PC-9 (cell line): ENCODE measurements around the gene OR6C3.

Experiments
- CTCF ChIP-seq: fragments of 200-600 bp; sonication (generic); conservative IDR thresholded peaks from 2 replicates; pipeline ENCODE4 v1.6.1; 2017; ENCODE audit warnings: mixed run types, antibody characterized with exemption, mild to moderate bottlenecking, moderate library complexity
- EZH2 ChIP-seq: fragments of 200-600 bp; sonication (generic); IDR thresholded peaks from 2 replicates; pipeline ENCODE4 v1.8.0; 2017; ENCODE audit warnings: antibody characterized with exemption, low read depth

GRCh38 chr12:55336002-55336401 is 5.5 kb downstream of the OR6C3 start:
- TF ChIP-seq CTCF (no peak), EZH2 (no peak)
